GM18519 (cell line): ENCODE data around the gene SPEF2.
"Not testable (repeated sequence)": the region's sequence is repeated elsewhere in the genome, so short reads cannot be mapped to it uniquely, and the experiment has no call there.

Source experiments
- ATAC-seq: cut with Tn5 transposase; IDR thresholded peaks from one replicate; pipeline ENCODE4 v1.9.1; 2021; ENCODE audit warnings: mild to moderate bottlenecking, moderate library complexity; ENCODE audit not compliant: unreplicated experiment, low FRiP score

Gene SPEF2

DNA sequence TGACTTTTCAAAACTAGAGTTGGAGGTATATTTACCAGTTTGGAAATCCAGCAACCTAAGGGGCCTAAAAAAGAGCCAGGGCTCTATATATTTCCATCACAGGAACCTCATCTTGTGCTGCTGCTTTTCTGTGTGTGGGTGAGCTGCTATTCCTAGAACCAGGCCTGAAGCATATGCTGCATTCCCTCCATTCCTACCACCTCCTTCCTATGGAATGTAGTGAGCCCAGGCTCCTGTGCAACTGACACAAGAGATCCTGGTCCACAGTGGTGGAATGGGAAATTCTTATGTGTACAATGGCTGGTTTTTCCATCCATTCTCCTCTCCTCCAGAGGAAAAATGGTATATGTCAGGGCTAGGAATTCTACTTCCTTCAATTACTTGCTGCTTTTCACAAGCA, 39.1 kb downstream of the SPEF2 start:
- ATAC-seq: no peak

DNA sequence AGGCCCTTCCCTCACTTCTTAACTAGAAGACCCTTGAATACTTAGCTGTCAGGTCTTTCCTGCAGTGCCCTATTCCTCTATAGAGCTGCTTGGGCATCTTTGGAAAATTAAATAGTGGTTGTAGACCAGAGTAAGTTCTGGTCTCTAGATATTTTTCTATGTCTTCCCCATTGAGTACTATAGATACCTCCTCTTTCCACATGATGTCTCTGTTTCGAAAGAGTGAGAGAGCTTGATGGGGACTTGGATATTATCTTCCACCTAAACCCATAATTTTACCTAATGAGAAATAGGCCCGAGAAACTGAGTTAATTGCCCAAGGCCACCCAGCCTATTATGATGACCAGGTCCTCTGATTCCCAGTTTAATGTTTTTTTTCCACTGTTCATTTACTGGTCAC, 40.2 kb downstream of the SPEF2 start:
- ATAC-seq: no peak

DNA sequence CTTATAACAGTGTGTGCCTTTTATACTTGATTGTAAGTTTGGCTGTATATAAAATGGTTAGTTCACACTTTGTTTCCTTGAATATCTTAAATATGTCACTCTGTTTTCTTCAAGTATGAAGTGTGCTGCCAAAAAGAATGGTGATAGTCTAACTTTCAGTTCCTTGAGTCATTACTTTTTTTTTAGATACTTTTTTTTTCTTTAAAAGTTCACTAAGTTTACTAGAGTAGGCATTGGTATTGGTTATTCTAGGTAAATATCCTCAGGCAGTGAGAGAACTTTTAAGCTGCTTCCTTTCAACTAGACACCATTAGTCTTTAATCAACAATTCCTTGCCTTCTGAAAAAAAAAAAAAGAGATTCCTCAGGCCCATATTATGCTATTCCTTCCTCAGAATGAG, 41.9 kb downstream of the SPEF2 start:
- ATAC-seq: no peak

DNA sequence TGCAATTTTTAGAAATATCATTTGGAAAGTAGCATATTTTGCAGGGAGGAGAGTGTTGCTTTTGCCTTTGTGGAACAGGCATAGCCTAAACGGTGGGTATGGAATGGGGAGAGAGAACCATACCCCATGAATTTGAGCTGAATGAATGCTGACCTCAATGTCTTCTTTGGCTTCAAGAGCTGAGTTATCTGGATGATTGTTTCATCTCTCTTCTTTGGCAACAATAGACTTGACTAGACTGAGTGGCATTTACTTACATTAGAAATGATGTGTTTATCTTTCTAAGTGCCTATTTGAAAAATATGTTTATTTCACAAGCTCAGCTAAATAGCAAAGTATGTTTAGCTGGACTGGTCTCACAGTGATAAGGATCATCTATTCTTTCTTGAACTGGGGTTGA, 42.8 kb downstream of the SPEF2 start:
- no peak for ATAC-seq

DNA sequence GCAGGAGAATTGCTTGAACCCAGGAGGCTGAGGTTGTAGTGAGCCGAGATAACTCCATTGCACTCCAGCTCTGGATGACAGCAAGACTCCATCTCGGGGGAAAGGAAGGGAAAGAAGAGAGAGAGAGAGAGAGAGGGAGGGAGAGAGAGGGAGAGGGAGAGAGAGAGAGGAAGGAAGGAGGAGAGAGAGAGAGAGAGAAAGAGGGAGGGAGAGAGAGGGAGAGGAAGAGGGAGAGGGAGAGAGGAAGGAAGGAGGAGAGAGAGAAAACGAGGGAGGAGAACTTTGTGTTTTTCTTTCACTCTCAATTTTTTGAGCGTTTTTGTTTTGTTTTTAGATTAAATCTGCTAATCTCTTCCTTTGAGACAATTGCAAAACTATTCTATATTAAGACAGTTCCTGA, 46.9 kb downstream of the SPEF2 start:
- ATAC-seq: no peak

DNA sequence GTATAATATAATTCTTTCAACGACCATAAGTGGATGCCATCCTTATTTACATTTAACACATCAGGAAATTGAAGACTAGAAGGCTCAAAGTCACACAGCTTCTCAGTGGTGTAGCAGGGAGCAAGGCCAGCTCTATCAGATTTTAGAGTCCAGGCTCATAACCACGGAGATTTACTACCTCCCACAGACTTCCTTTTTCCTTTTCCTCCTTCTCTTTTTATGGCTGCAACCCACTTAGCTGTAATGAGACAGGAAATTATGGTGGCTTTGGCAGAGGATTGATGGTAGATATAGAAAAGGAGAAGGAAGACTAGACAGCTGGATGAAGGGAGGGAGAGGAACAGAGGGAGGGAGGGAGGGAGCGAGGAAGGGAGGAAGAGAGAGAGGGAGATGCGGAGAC, 47.4 kb downstream of the SPEF2 start:
- ATAC-seq: no peak

DNA sequence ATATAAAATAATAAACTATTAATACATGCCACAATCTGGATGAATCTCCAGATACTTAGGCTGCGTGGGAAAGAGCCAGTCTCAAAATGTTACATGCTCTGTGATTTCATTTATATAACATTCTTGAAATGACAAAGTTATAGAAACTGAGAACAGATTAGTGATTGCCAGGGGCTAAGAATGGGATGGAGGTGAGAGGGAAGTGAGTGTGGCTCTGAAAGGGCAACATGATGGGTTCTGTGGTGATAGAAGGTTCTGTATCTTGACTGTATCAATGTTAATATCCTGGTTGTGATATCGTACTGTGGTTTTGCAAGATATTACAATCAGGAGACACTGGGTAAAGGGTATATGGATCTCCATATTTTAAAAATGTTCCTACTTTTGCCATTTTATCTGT, 50.7 kb downstream of the SPEF2 start:
- ATAC-seq: no peak

DNA sequence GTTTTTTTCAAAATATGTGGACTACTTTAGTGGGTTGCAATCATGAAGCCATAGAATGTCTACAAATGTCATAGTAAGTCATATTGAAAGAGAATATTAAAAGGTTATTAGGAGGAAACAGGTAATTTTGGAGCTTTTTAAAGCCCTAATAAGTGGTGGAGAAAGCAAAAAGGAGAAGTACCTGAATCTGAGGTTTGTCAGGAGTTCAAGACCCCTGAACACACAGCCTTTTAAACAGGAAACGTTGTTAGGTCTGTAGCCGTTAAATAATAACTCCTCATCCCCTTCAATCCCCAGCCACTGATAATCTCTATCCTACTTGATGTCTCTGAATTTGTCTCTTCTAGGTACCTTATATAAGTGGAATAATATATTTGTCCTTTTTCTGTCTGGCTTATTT, 51.1 kb downstream of the SPEF2 start:
- no peak for ATAC-seq

DNA sequence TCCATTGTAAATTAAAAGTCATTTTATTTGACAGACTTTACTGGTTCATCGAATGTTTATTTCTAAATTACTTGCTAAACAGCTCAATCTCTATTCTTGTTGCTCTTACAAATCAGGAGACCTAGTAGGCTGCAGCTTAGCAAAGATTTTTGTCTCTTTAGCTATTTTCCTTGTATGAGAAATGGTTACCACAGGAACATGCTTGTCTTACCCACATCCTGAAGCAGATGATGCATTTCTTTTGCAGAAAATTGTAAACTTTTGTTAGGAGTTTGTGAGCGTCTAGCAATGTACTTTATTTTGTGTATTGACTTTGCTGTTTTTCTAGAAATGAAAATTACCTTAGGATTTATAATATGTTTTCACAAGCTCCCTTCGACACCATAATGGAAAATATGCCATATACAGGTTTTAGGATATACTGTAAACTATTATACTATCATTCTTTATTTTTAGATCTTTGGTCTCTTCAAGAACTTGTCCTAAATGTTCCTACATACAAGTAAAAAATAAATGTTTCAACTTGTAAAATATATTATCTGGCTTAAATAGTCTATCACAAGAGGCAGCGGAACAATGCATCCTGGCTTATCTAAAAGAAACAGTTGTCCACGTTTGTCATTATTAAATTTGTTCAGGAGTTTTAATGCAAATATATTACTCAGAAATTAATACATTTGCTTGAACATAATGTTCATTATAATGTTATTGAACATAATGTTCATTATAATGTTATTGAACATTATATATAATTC, 54.1 kb downstream of the SPEF2 start:
- no peak for ATAC-seq

DNA sequence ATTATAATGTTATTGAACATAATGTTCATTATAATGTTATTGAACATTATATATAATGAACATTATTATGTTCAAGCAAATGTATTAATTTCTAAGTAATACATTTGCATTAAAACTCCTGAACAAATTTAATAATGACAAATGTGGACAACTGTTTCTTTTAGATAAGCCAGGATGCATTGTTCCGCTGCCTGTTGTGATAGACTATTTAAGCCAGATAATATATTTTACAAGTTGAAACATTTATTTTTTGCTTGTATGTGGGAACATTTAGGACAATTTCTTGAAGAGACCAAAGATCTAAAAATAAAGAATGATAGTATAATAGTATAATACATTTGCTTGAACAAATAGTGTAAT, 54.6 kb downstream of the SPEF2 start:
- ATAC-seq: not testable (repeated sequence)

DNA sequence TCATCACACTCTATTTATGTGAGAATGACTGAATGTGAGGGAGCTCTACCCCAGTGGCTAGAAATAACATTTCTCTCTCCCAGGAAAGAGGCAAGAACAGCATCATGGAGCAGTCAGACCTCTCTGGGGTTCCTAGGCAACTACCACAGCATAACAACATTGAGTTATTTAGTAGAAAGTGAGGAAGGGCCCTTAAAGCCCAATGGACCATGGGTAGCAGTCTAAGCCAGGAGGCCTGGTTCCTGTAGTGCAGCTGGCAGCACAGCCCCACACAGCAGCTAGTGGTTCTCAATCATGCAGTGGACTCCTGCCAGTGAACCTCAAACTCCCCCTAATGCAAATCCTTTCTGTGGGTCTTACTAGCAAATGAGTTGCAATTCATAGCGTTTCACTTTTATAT, 55.3 kb downstream of the SPEF2 start:
- ATAC-seq: no peak

DNA sequence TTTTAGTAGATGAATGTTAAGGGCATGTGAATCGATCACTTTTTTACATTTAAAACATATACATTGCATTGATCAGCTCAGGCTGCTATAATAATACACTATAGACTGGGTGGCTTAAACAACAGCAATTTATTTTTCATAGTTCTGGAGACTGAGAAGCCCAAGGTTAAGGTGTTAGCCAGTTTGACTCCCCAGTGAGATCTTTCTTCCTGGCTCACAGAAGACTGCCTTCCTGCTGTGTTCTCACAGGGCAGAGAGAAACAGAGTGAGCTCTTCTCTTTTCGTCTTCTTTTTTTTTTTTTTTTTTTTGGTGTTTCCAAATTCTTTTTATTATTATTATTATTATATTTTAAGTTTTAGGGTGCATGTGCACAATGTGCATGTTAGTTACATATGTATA, 56.4 kb downstream of the SPEF2 start:
- no peak for ATAC-seq

DNA sequence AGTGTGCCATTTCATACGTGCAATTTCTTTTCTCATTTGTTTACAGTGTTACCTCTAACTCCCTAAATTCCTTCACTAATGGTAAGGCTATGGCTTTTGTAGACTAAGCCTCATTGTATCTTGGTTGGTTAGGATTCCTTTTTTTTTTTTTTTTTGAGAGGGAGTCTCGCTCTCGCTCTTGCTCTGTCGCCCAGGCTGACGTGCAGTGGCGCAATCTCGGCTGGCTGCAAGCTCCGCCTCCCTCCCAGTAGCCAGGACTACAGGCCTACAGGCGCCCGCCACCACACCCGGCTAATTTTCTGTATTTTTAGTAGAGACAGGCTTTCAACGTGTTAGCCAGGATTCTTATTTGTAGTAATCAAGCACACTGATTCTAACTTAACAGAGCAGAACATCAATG, 57.7 kb downstream of the SPEF2 start:
- no peak for ATAC-seq

DNA sequence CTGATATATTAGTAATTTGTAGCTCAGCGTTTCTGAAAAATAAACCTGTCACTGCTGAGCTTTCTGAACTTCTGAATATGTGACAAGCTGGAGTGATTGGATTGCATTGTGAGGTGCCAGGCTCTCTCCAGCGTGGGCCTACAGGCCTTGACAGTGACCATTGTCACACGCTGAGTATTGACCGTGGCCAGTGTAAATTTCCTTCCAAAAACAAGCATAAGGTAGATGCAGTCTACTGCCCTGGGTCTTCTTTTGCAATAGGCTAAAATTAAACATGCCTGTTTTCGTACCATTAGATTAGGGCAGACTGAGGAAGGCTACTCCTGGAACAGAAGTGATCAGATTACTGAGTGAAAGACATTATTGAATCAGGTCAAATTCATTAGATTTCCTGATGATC, 60.2 kb downstream of the SPEF2 start:
- no peak for ATAC-seq

DNA sequence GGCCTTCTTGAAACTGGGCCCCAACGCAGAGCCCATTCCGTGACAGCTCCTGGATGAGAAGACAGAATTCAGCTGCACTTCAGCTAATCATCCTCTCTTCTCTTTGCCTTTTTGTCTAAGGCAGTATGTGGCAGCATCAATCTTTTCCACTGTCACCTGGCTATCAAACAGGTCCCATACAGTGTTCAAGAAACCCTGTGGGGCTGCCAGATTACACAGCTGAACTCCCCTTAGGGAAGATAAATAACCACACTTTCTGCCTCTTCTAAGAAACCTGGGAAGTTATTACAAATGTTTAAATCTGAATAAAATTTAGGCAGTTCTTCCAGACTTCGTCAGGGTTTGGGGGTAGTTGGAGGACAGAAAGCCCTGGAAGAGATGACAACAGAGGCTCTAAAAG, 61.0 kb downstream of the SPEF2 start:
- no peak for ATAC-seq

DNA sequence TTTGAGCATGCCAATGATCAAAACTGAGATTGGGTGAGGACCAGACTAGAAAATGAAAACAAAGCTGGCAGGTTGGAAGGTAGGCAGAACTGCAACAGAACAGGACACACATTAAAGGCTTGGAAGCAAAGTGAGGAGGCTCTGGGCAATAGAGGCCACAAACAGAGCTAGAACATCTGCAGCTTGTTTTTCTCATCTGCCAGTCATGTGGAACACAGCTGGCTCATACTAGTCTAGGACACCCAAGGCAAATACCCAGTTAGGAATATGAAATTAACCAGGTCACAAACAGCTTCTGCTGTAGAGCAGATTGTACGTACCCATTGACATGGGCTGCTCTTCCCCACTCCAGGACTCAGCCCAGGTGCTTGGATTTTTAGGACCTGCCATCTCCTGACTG, 61.7 kb downstream of the SPEF2 start:
- ATAC-seq: no peak

DNA sequence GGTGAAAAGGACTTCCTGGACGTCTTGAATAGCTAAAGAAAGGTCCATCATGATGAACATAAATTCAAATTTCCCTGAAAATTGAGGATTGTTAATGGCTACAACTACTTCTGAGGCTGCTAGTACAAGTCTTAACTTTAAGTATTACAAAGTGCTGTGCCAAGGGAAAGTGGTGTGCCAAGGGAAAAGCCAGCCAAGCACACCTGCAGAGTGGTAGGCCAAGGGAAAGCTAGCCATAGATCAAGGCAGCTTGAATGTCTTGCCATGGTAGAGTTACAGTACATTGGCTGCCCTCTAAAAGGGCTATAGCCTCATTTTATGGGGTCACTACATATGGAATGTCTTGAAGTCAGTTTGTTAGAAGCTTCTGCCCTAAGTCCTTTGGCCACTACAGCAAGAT, 64.2 kb downstream of the SPEF2 start:
- no peak for ATAC-seq

DNA sequence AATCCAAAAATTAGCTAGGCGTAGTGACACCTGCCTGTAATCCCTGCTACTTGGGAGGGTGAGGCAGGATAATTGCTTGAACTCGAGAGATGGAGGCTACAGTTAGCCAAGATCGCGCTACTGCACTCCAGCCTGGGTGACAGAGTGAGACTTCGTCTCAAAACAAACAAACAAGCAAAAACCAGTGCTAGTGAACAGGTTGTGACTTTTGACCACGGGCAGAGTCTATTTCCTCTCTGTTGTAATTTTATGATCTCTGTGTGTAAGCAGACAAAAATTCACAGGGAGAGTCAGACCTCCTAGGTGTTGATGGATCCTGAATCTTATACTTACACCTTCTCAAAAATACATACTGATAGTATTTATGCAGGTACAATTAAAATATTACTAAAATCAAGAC, 65.8 kb downstream of the SPEF2 start:
- ATAC-seq: no peak

DNA sequence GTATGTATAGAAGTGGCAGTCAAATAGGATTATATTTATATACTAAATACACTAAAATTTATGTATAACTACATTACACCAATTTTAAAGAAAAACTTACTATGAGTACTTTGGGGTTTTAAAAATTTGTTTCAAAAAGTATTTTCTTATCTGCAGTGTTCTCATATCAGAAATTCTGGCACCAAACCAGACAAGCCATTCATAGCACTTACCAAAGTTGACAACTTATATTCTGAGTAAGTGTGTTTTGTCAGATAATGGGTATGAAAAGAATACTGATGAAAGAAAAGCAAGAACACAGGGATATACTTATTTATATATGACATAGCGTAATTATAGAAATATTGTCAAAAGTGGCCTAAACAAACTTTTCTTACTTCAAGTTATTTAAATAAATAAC, 67.5 kb downstream of the SPEF2 start:
- ATAC-seq: no peak

DNA sequence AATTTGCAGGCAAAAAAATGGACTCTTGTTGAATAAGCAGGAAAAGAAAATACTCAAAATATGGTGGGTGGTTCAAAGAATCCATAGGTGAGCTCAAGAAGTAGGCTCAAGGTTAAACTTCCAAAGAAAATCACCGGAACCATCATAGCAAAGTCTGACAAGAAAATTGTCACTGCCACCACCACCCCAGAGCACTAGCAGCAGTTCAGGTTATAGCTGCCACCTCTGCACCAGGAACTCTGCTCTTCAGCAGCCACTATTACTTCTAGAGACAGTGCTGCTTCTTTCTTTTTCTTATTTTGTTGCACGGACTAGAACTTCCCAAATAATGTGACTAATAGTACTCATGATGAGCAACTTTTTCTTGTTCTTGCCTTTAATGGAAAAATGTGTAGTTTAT, 70.3 kb downstream of the SPEF2 start:
- no peak for ATAC-seq

DNA sequence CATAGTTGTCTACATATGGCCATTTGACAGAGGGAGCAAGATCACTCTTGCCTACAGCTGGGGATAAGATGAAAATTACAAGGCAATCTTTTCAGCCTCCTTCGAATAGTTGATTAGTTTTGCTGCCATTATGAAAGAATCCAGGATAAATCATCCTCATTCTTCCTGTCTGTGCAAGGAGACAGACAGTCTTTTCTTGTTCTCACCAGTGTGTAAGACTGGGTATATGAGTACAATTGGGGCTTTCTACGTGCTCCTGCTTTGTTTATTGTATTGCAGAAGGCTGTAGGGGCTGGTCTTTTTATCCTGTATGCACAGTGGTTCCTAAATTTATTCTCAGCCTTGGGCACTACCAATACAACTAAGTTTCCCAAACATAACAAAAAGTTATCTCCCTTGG, 76.8 kb downstream of the SPEF2 start:
- no peak for ATAC-seq

DNA sequence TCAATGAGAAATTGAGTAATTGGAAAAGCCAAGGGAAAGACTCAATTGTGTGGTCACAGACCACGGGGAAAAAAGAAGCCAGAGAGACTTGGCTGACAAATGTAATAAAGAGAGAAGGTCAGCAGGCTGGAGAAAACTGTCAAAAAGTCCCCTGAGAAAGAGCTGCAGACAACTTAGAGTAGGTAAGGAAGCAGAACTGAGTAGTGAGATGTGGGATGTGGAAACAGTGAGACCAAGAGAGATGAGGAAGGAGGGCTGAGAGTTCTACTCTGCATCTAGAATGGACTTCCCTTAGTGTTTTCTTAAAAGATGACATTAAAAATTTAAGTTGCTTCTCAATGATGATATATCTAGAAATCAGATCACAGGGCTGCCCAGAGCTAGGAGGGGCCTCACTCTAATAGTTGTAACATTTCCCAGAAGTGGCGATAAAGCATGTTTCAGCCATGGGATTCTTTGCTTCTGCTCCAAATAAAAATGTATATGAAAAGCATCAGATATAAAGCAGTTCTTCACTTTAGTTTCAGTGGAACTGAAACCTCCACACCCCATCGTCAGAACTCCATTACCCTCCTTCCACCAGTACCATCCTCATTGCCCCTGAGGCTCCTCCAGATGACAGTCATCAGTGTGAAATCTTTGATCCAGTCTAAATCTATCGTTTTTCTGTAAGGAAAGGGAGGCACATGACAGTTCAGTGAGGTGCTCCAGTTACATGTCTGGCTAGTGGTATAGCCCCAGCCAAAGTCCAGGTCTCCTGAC, 80.6 kb downstream of the SPEF2 start:
- no peak for ATAC-seq
